ENCODE measurements around the gene PNMT. TPM values are rescaled to one million over a fixed set of nuclear protein-coding genes. Genes with fewer than 3 reads are reported as not detected.

PNMT gene
- total and polyA plus RNA-seq, 2 of the 8 experiments (the other 6 are each of a cell fraction or from before 2014, with no cell fraction given), result 5.6 to 10.9 TPM

DNA sequence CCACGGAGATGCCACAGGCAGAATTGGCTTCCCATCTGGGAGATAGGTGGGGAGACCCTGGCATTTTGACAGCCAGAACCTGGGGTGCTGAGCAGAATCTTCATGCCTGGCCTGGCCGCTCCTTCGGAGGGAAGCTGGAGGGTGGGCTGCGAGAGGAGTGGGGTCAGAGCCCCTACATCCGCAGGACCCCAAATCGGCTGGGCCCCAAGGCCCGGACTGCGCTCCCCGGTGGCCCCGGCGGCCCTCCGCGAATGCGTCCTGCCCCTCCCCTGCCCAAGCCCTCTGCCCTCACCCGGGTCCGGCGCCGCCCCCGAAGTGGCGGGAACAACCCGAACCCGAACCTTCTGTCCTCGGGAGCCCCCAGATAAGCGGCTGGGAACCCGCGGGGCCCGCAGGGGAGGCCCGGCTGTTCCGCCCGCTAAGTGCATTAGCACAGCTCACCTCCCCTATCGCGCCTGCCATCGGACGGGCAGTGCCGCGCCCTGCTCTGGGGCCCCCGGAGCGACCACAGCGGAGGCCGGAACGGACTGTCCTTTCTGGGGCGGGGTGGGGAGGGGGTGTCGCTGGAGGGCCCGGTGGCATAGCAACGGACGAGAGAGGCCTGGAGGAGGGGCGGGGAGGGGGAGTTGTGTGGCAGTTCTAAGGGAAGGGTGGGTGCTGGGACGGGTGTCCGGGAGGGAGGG is 850 bp upstream of the PNMT start:
- Histone ChIP-seq H2BK120ac (replicated peaks; ENCODE audit: low read depth, low read length) (no peak overlapping the region), H3K23ac (ENCODE audit: insufficient read length) (no peak overlapping the region), H4K5ac (ENCODE audit: insufficient read length, low read depth, low read length) (no peak overlapping the region), H3K9ac (replicated peaks in 1 of 4; ENCODE audit: extremely low read depth in 1 of 4, low read depth in 3 of 4, low read length in 3 of 4) (peak overlapping the region in 1 of 4 experiments; percentile 36; a peak in 2 of 7 replicates), H2BK5ac (ENCODE audit: low read depth, low read length) (no peak overlapping the region), H2AFZ (ENCODE audit: low read length) (no peak overlapping the region), H2BK15ac (ENCODE audit: low read length) (peak overlapping the region; percentile 95; the same call in 1 of the 2 replicates), H3K18ac (ENCODE audit: extremely low read depth, low read length) (peak overlapping the region; percentile 60), H3K23me2 (ENCODE audit: low read depth, low read length) (peaks cover 11% of the 10 kb centered on the region; the same call in 1 of the 2 replicates), H4K20me1 (replicated peaks in 1 of 2; ENCODE audit: control insufficient read depth in 1 of 2, insufficient read depth in 2 of 2, low read length in 2 of 2) (peaks cover 0 to 2% of the 10 kb centered on the region in 2 experiments), H3K27ac (ENCODE audit: low read depth, low read length) (no peak overlapping the region), H3K4me3 (ENCODE audit: extremely low read depth in 1 of 4, insufficient read depth in 2 of 4, low read depth in 3 of 4, low read length in 4 of 4) (peak overlapping the region; percentile 29 to 67 (median 32); a peak in 7 of 8 replicates), H2BK20ac (ENCODE audit: low read length) (no peak overlapping the region), H3K9me3 (ENCODE audit: insufficient read depth in 2 of 2, low read depth in 1 of 2, low read length in 1 of 2) (no peaks in the 10 kb centered on the region), H3K27me3 (replicated peaks in 1 of 4; ENCODE audit: control insufficient read depth in 3 of 4, extremely low read depth in 1 of 4, insufficient read depth in 3 of 4, low read length in 3 of 4) (peaks cover 0 to 25% (median 6%) of the 10 kb centered on the region in 4 experiments; a peak in 4 of 7 replicates), H3K4me2 (ENCODE audit: insufficient read depth in 1 of 2, low read depth in 2 of 2, low read length in 2 of 2) (peak overlapping the region; percentile 70 to 79), H3K56ac (replicated peaks; ENCODE audit: insufficient read length, low read depth, low read length) (no peak overlapping the region), H4K8ac (ENCODE audit: extremely low read depth, insufficient read depth, low read length) (peak overlapping the region; percentile 30), H2BK12ac (ENCODE audit: low read depth, low read length) (peak overlapping the region; percentile 84; the same call in 1 of the 2 replicates), H3K14ac (ENCODE audit: insufficient read length) (no peak overlapping the region), H3K79me1 (ENCODE audit: low read depth, low read length) (no peaks in the 10 kb centered on the region), H2AK5ac (ENCODE audit: low read depth, low read length) (no peak overlapping the region), H3K4me1 (replicated peaks in 1 of 4; ENCODE audit: control insufficient read depth in 3 of 4, insufficient read depth in 4 of 4, low read length in 3 of 4) (peaks cover 0 to 50% (median 43%) of the 10 kb centered on the region in 4 experiments; a peak in 6 of 7 replicates), H3K36me3 (ENCODE audit: control insufficient read depth in 2 of 4, insufficient read depth in 4 of 4, low read length in 3 of 4) (no peaks in the 10 kb centered on the region; a peak in 1 of 8 replicates), H3K79me2 (ENCODE audit: control insufficient read depth in 1 of 2, insufficient read depth in 2 of 2, low read length in 2 of 2) (no peaks in the 10 kb centered on the region), H3K4ac (replicated peaks; ENCODE audit: insufficient read length, low read depth, low read length) (peak overlapping the region; percentile 32), H4K91ac (replicated peaks; ENCODE audit: insufficient read length, low read length) (no peak overlapping the region)
- CTCF ChIA-PET (ENCODE audit: partially characterized antibody), result interaction anchor here (1.0 to 52.4 kb wide), 9 partner anchors 15 to 141 kb away, joined by 3 to 1885 read pairs (median 4); partner anchors contain the start of genes ERBB2, MIEN1, PGAP3 and PPP1R1B
- TF ChIP-seq EZH2 (IDR thresholded peaks at IDR 0.05; ENCODE audit: low read depth, low read length, severe bottlenecking) (peak; percentile 40), SP1 (IDR thresholded peaks at IDR 0.05; ENCODE audit: low read depth, low read length) (no peak)
- POLR2A ChIA-PET (ENCODE audit: partially characterized antibody), result interaction anchor here (0.7 to 32.5 kb wide), 8 partner anchors 14 to 47 kb away, joined by 3 to 708 read pairs (median 6); partner anchors contain the start of genes ERBB2, PGAP3 and STARD3
- 20% methylated on average over 10 of the region's 49 CpGs; no CpG with 5 or more reads in 1 of the 2 experiments for WGBS, 2 experiments (ENCODE audit: extremely low coverage in 1 of 2, insufficient coverage in 1 of 2, insufficient read length in 1 of 2, insufficient replicate concordance in 2 of 2, low coverage in 1 of 2, low lambda C conversion rate in 2 of 2, missing lambda C conversion rate in 1 of 2)
- DNase-seq (ENCODE audit: low read depth in 1 of 2, low spot score in 2 of 2) (peak in 1 of 2 experiments; percentile 74), FAIRE-seq (no peak)
